H9 (cell line): ENCODE measurements around the gene PI16. TPM values are rescaled to one million over a fixed set of nuclear protein-coding genes. Genes with fewer than 3 reads are reported as not detected.

ENCODE experiments used
- DNase-seq: peaks from one replicate; pipeline ENCODE4 v3.0.0-alpha.2; 2017
- H2AFZ ChIP-seq: one replicate; pipeline ENCODE4 v1.6.1; 2013; ENCODE audit warnings: mild to moderate bottlenecking, low read length, control low read depth, moderate library complexity
- H2AK5ac ChIP-seq: 2 replicates; pipeline ENCODE4 v1.6.1; 2013; ENCODE audit warnings: low read length, control low read depth, mixed read lengths; ENCODE audit not compliant: insufficient read length
- H2BK120ac ChIP-seq: one replicate; pipeline ENCODE4 v1.6.1; 2013; ENCODE audit warnings: low read depth, mild to moderate bottlenecking, low read length, control low read depth, inconsistent platforms; ENCODE audit not compliant: poor library complexity, severe bottlenecking
- H2BK12ac ChIP-seq: 2 replicates; pipeline ENCODE4 v1.6.1; 2013; ENCODE audit warnings: low read length, control low read depth, mixed read lengths, low read depth; ENCODE audit not compliant: insufficient read length
- H2BK15ac ChIP-seq: 2 replicates; pipeline ENCODE4 v1.6.1; 2013; ENCODE audit warnings: low read depth, low read length, control low read depth
- H2BK20ac ChIP-seq: one replicate; pipeline ENCODE4 v1.6.1; 2013; ENCODE audit warnings: low read depth, mild to moderate bottlenecking, low read length, control low read depth, inconsistent platforms; ENCODE audit not compliant: poor library complexity, severe bottlenecking
- H2BK5ac ChIP-seq: 2 replicates; pipeline ENCODE4 v1.6.1; 2013; ENCODE audit warnings: low read length, control low read depth, mixed read lengths; ENCODE audit not compliant: insufficient read length
- H3K14ac ChIP-seq: 2 replicates; pipeline ENCODE4 v1.6.1; 2013; ENCODE audit warnings: low read length, control low read depth; ENCODE audit not compliant: insufficient read depth
- H3K18ac ChIP-seq: 2 replicates; pipeline ENCODE4 v1.6.1; 2013; ENCODE audit warnings: low read depth, mild to moderate bottlenecking, mixed read lengths, low read length, control low read depth; ENCODE audit not compliant: insufficient read length
- H3K23ac ChIP-seq: 2 replicates; pipeline ENCODE4 v1.6.1; 2013; ENCODE audit warnings: low read length, control low read depth, mixed read lengths, low read depth; ENCODE audit not compliant: insufficient read length
- H3K23me2 ChIP-seq: 2 replicates; pipeline ENCODE4 v1.6.1; 2013; ENCODE audit warnings: low read depth, mild to moderate bottlenecking, mixed read lengths, low read length, control low read depth; ENCODE audit not compliant: insufficient read length, poor library complexity, severe bottlenecking
- H3K27ac ChIP-seq: 2 replicates; pipeline ENCODE4 v1.5.1; 2013; ENCODE audit warnings: low read length, control low read depth, mixed read lengths, low read depth; ENCODE audit not compliant: insufficient read length
- H3K27me3 ChIP-seq: 2 replicates; pipeline ENCODE4 v1.6.1; 2013; ENCODE audit warnings: low read length, control low read depth, inconsistent platforms; ENCODE audit not compliant: insufficient read depth
- H3K4ac ChIP-seq: 2 replicates; pipeline ENCODE4 v1.6.1; 2013; ENCODE audit warnings: low read depth, mild to moderate bottlenecking, control low read depth, inconsistent platforms, low read length, moderate library complexity
- H3K4me1 ChIP-seq: 2 replicates; pipeline ENCODE4 v1.6.1; 2013; ENCODE audit warnings: low read length, control low read depth, inconsistent platforms; ENCODE audit not compliant: insufficient read depth
- H3K4me2 ChIP-seq: 2 replicates; pipeline ENCODE4 v1.6.1; 2013; ENCODE audit warnings: low read length, control low read depth, mixed read lengths; ENCODE audit not compliant: insufficient read length, insufficient read depth
- H3K56ac ChIP-seq: 2 replicates; pipeline ENCODE4 v1.6.1; 2013; ENCODE audit warnings: low read depth, mild to moderate bottlenecking, mixed read lengths, low read length, control low read depth; ENCODE audit not compliant: insufficient read length
- H3K79me1 ChIP-seq: 2 replicates; pipeline ENCODE4 v1.6.1; 2013; ENCODE audit warnings: low read depth, mild to moderate bottlenecking, moderate library complexity, low read length, control low read depth, inconsistent platforms; ENCODE audit not compliant: insufficient read depth, poor library complexity, severe bottlenecking
- H3K79me2 ChIP-seq: 2 replicates; pipeline ENCODE4 v1.6.1; 2013; ENCODE audit warnings: low read length, control low read depth, inconsistent platforms; ENCODE audit not compliant: insufficient read depth
- H3K9ac ChIP-seq: 2 replicates; pipeline ENCODE4 v1.6.1; 2013; ENCODE audit warnings: low read length, control low read depth, mixed read lengths; ENCODE audit not compliant: insufficient read length; ENCODE audit errors: extremely low read depth
- H3K9me3 ChIP-seq: one replicate; pipeline ENCODE4 v1.6.1; 2013; ENCODE audit warnings: low read depth, low read length, inconsistent platforms; ENCODE audit not compliant: control insufficient read depth
- H3T11ph ChIP-seq: one replicate; pipeline ENCODE4 v1.6.1; 2013; ENCODE audit warnings: mild to moderate bottlenecking, low read length, control low read depth, inconsistent platforms
- H4K20me1 ChIP-seq: one replicate; pipeline ENCODE4 v1.6.1; 2013; ENCODE audit not compliant: control insufficient read depth, insufficient read length, insufficient read depth
- H4K5ac ChIP-seq: 2 replicates; pipeline ENCODE4 v1.6.1; 2013; ENCODE audit warnings: low read depth, mild to moderate bottlenecking, mixed read lengths, low read length, control low read depth; ENCODE audit not compliant: insufficient read length
- H4K8ac ChIP-seq: replicated peaks from 2 replicates; pipeline ENCODE4 v1.6.1; 2013; ENCODE audit warnings: low read length, control low read depth, mixed read lengths, low read depth; ENCODE audit not compliant: insufficient read length
- H4K91ac ChIP-seq: 2 replicates; pipeline ENCODE4 v1.6.1; 2013; ENCODE audit warnings: low read depth, mild to moderate bottlenecking, moderate library complexity, mixed read lengths, low read length, control low read depth; ENCODE audit not compliant: insufficient read length
- H3K27ac Mint-ChIP-seq, 3 experiments: 2 replicates in 2 of 3; 3 replicates in 1 of 3; pipeline ENCODE4 v1.8.0; 2020 to 2021; ENCODE audit warnings: mixed read lengths in 3 of 3, mild to moderate bottlenecking in 1 of 3, moderate library complexity in 1 of 3
- H3K27me3 Mint-ChIP-seq: 2 replicates; pipeline ENCODE4 v1.8.0; 2021; ENCODE audit warnings: low read depth, mild to moderate bottlenecking, moderate library complexity, mixed read lengths
- H3K36me3 Mint-ChIP-seq, 3 experiments: 2 replicates in 2 of 3; 3 replicates in 1 of 3; pipeline ENCODE4 v1.8.0; 2020 to 2021; ENCODE audit warnings: low read depth in 3 of 3, mixed read lengths in 3 of 3; ENCODE audit not compliant: insufficient read depth in 1 of 3
- H3K4me1 Mint-ChIP-seq, 2 experiments: 2 replicates each; pipeline ENCODE4 v1.8.0; 2020; ENCODE audit warnings: mixed read lengths in 2 of 2
- H3K4me3 Mint-ChIP-seq, 2 experiments: 2 replicates in 1 of 2; 3 replicates in 1 of 2; pipeline ENCODE4 v1.8.0; 2020 to 2021; ENCODE audit warnings: mild to moderate bottlenecking in 2 of 2, mixed read lengths in 2 of 2, moderate library complexity in 1 of 2
- H3K9me3 Mint-ChIP-seq, 2 experiments: 2 replicates in 1 of 2; 3 replicates in 1 of 2; pipeline ENCODE4 v1.8.0; 2020; ENCODE audit warnings: mild to moderate bottlenecking in 2 of 2, mixed read lengths in 2 of 2, moderate library complexity in 1 of 2
- WGBS: extraction: QIAGEN DNeasy Blood & Tissue Kit; methylation state at CpG from one replicate; pipeline ENCODE4 v1.1.7; 2013; ENCODE audit warnings: missing lambda C conversion rate, low lambda C conversion rate, mixed read lengths; ENCODE audit not compliant: insufficient read length; ENCODE audit errors: extremely low coverage; 5-methylcytosine and 5-hydroxymethylcytosine counted together
- total RNA-seq: library from RNA; stranded (reverse); gene quantifications from 2 replicates; pipeline ENCODE4 v1.2.1, GENCODE V29; 2021
- TF ChIP-seq, protein P1 (sequence below): fragments of 200-600 bp; sonication (generic); conservative IDR thresholded peaks from 3 replicates; pipeline ENCODE4 v1.8.0; 2021; ENCODE audit warnings: antibody characterized with exemption, mild to moderate bottlenecking

The PI16 gene
- total RNA-seq, 1 experiment from 2014 or later, result not detected

DNA sequence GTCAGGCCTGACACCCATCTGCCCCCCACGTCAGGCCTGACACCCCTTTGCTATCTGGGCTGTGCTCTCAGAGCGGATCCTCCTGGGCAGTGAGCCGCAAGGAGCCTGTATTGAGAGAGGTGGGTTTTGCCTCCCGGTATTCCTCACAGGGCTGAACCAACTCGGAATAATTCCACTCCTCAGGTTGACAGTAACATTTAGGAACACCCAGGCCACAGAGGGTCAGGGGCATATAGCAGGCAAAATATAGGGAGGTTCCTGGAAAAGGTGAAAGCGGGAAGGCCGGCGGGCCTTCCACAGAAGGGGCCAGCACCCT lies 44.1 kb downstream of the PI16 start:
- WGBS, result no CpG with 5 or more reads among the region's 8 CpGs
- Mint-ChIP-seq H3K27me3 (peaks cover 6% of the 10 kb centered on the region), H3K4me1 (peaks cover 8 to 29% of the 10 kb centered on the region in 2 experiments; a peak in 3 of 4 replicates), H3K36me3 (no peaks in the 10 kb centered on the region), H3K4me3 (no peak overlapping the region), H3K27ac (no peak overlapping the region), H3K9me3 (no peaks in the 10 kb centered on the region)
- no peaks in the 10 kb centered on the region; the same call in 1 of the 2 replicates for H3K4me1 ChIP-seq
- H2AFZ ChIP-seq, result no peak overlapping the region
- TF ChIP-seq, protein P1, sequence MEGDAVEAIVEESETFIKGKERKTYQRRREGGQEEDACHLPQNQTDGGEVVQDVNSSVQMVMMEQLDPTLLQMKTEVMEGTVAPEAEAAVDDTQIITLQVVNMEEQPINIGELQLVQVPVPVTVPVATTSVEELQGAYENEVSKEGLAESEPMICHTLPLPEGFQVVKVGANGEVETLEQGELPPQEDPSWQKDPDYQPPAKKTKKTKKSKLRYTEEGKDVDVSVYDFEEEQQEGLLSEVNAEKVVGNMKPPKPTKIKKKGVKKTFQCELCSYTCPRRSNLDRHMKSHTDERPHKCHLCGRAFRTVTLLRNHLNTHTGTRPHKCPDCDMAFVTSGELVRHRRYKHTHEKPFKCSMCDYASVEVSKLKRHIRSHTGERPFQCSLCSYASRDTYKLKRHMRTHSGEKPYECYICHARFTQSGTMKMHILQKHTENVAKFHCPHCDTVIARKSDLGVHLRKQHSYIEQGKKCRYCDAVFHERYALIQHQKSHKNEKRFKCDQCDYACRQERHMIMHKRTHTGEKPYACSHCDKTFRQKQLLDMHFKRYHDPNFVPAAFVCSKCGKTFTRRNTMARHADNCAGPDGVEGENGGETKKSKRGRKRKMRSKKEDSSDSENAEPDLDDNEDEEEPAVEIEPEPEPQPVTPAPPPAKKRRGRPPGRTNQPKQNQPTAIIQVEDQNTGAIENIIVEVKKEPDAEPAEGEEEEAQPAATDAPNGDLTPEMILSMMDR, result no peak
- no peak overlapping the region for H2BK5ac ChIP-seq
- no peaks in the 10 kb centered on the region for H3K23me2 ChIP-seq
- no peak overlapping the region for H4K5ac ChIP-seq
- H2BK120ac ChIP-seq, result no peak overlapping the region
- H3K4me2 ChIP-seq, result no peak overlapping the region
- H3K56ac ChIP-seq, result no peak overlapping the region
- no peak overlapping the region for H2AK5ac ChIP-seq
- H2BK20ac ChIP-seq, result no peak overlapping the region
- no peak overlapping the region for H4K8ac ChIP-seq
- H3K9me3 ChIP-seq, result no peaks in the 10 kb centered on the region
- no peak overlapping the region for H4K91ac ChIP-seq
- no peak overlapping the region for H3K4ac ChIP-seq
- no peaks in the 10 kb centered on the region for H3K27me3 ChIP-seq
- DNase-seq, result no peak
- H3K23ac ChIP-seq, result no peak overlapping the region
- H3K14ac ChIP-seq, result no peak overlapping the region
- H3K9ac ChIP-seq, result no peak overlapping the region
- H3K79me1 ChIP-seq, result no peaks in the 10 kb centered on the region
- H4K20me1 ChIP-seq, result no peaks in the 10 kb centered on the region
- no peak overlapping the region for H3K27ac ChIP-seq
- no peak overlapping the region for H3K18ac ChIP-seq
- H2BK12ac ChIP-seq, result no peak overlapping the region
- no peak overlapping the region for H2BK15ac ChIP-seq
- H3K79me2 ChIP-seq, result no peaks in the 10 kb centered on the region
- H3T11ph ChIP-seq, result no peak overlapping the region
